Activated CD8-positive, alpha-beta T cell treated with anti-CD3 and anti-CD28 coated beads, Interleukin-2, amount 10 ng/mL, durations not matched to agents 7 days and 5 days (primary cell): ENCODE data around the gene NAPSA. TPM values are rescaled to one million over a fixed set of nuclear protein-coding genes. Genes with fewer than 3 reads are reported as not detected.
A peak's percentile ranks its signal among the peaks of the same experiment; 100 is the strongest.
"Not testable (repeated sequence)": the region's sequence is repeated elsewhere in the genome, so short reads cannot be mapped to it uniquely, and the experiment has no call there.

Experiments used
- ATAC-seq: fragments of 150-1000 bp; cut with Tn5 transposase; one replicate; pipeline ENCODE4 v1.10.0; 2021; ENCODE audit warnings: moderate library complexity
- CTCF ChIA-PET: fragments of 350-600 bp; sonication (Branson Sonifier 250); formaldehyde crosslinking; loops from one replicate; lab custom pipeline; 2021; ENCODE audit warnings: antibody characterized with exemption; lab: Charles Lee
- POLR2A ChIA-PET: fragments of 350-600 bp; sonication (Branson Sonifier 250); formaldehyde crosslinking; loops from one replicate; lab custom pipeline; 2021; ENCODE audit warnings: antibody characterized with exemption; lab: Charles Lee
- DNase-seq: peaks from one replicate; pipeline ENCODE4 v3.0.0-alpha.2; 2020
- H3K27ac Mint-ChIP-seq: one replicate; pipeline ENCODE4 v1.8.0; 2021; ENCODE audit warnings: mild to moderate bottlenecking, mixed read lengths
- H3K27me3 Mint-ChIP-seq: one replicate; pipeline ENCODE4 v1.8.0; 2021; ENCODE audit warnings: low read depth, mixed read lengths
- H3K36me3 Mint-ChIP-seq: one replicate; pipeline ENCODE4 v1.8.0; 2021; ENCODE audit warnings: low read depth, mixed read lengths
- H3K4me1 Mint-ChIP-seq: one replicate; pipeline ENCODE4 v1.8.0; 2021; ENCODE audit warnings: low read depth, mixed read lengths
- H3K4me3 Mint-ChIP-seq: one replicate; pipeline ENCODE4 v1.8.0; 2021; ENCODE audit warnings: mild to moderate bottlenecking, mixed read lengths
- H3K9me3 Mint-ChIP-seq: one replicate; pipeline ENCODE4 v1.8.0; 2022; ENCODE audit warnings: mixed read lengths; ENCODE audit not compliant: insufficient read depth
- total RNA-seq, 2 experiments: library from RNA; stranded (reverse); gene quantifications; one replicate each; pipeline ENCODE4 v1.2.3, GENCODE V29; 2021

The NAPSA gene
- total RNA-seq, 2 experiments from 2014 or later = 0.73 to 1.2 TPM

DNA sequence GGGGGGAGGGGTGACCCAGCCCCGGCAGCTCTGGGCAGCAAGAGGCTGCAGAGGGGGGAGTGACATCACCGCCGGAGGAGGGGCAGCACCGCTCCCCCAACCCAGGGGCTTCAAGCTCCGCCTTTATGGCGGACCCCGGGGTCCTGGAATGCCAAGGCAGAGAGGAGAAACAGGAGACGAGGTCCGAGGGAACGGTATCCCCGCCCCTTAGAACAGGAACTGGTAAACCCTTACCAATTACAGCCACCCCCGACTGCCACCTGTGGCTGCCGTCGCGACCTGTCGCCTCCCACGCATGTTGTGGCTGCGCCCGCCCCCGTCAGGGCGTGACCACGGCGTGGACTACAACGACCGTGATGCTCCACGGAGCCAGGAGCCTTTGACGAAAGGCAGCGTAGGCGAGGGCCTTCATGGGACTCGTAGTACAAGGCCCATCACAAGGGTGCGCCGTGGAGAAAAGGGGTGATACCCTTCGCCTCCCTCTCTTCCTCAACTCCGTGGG lies 32.2 kb downstream of the NAPSA start:
- ChIA-PET CTCF (interaction anchor here (1.4 to 2.3 kb wide), 4 partner anchors 10 to 223 kb away, joined by 3 to 9 read pairs (median 4); no protein-coding TSS in a partner anchor), POLR2A (no interaction called here)
- peak; percentile 79 for ATAC-seq
- peak; percentile 93 for DNase-seq
- H3K27ac Mint-ChIP-seq = peak overlapping the region; percentile 84
- H3K4me1 Mint-ChIP-seq = peaks cover 60% of the 10 kb centered on the region
- no peaks in the 10 kb centered on the region for H3K9me3 Mint-ChIP-seq
- peaks cover 8% of the 10 kb centered on the region for H3K36me3 Mint-ChIP-seq
- H3K4me3 Mint-ChIP-seq = peak overlapping the region; percentile 68
- peaks cover 26% of the 10 kb centered on the region for H3K27me3 Mint-ChIP-seq

DNA sequence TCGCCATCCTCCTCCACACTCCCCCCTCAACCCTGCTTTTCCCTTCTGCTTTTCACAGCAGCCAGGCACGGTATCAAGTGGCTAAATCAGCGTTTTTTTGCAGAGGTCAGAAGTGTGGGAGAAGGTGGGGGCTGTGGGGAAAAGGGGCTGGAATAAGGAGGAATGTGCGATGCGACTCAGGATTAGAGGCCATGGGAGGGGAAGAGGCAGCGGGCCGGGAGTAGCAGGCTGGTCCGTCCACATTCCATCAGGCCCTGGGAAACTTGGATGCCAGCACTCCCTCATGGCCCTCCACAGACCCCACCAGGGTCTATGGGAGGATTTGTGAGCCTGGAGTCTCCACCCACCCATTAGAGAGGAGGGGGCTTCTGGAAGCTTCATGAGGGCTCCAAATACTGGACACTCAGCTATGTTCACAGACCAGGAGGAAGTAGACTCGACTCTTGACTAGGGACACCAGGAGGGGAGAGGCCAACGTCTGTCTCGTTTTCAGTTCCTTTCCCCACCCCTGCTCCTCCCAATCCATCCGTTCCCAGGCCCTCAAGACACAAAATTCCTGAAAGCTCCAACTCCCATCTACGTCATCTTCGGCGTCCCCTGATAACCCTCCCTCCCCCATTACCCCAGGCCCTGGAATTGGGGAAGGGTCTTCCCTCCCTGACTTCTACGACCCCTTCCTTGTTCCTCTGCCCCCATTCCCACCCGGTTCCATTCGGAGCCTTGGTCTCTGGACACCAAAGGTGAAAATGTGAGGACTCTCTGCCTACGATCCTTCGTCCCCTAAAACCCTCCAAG lies 33.0 kb downstream of the NAPSA start:
- ChIA-PET POLR2A (interaction anchor here (1.2 kb wide), 1 partner anchor 25 kb away, joined by 4 read pairs; no protein-coding TSS in a partner anchor), CTCF (interaction anchor here (1.5 to 2.3 kb wide), 3 partner anchors 11 to 128 kb away, joined by 3 to 9 read pairs (median 4); no protein-coding TSS in a partner anchor)
- H3K9me3 Mint-ChIP-seq = no peaks in the 10 kb centered on the region
- ATAC-seq (no peak), DNase-seq (no peak)
- peaks cover 31% of the 10 kb centered on the region for H3K27me3 Mint-ChIP-seq
- peak overlapping the region; percentile 71 for H3K27ac Mint-ChIP-seq
- peak overlapping the region; percentile 68 for H3K4me3 Mint-ChIP-seq
- H3K4me1 Mint-ChIP-seq = peaks cover 65% of the 10 kb centered on the region
- peaks cover 13% of the 10 kb centered on the region for H3K36me3 Mint-ChIP-seq

DNA sequence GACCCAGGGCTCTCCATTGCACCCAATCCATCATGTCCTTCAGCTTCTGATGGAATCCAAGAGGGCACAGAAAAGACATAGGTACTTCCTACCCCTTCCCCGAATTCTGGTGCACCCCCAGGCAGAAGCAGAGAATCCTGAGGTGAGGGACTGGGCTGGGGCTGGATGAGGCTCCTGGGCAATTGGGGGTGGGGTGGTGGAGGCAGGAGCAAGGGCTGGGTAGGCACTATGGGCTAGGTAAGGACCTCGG lies 33.5 kb downstream of the NAPSA start:
- POLR2A ChIA-PET = interaction anchor here (1.2 kb wide), 1 partner anchor 26 kb away, joined by 4 read pairs; no protein-coding TSS in a partner anchor
- Mint-ChIP-seq H3K27me3 (peaks cover 36% of the 10 kb centered on the region), H3K9me3 (no peaks in the 10 kb centered on the region), H3K4me3 (peak overlapping the region; percentile 68), H3K36me3 (peaks cover 15% of the 10 kb centered on the region), H3K4me1 (peaks cover 70% of the 10 kb centered on the region), H3K27ac (peak overlapping the region; percentile 71)
- ATAC-seq (no peak), DNase-seq (no peak)
- CTCF ChIA-PET = no interaction called here

DNA sequence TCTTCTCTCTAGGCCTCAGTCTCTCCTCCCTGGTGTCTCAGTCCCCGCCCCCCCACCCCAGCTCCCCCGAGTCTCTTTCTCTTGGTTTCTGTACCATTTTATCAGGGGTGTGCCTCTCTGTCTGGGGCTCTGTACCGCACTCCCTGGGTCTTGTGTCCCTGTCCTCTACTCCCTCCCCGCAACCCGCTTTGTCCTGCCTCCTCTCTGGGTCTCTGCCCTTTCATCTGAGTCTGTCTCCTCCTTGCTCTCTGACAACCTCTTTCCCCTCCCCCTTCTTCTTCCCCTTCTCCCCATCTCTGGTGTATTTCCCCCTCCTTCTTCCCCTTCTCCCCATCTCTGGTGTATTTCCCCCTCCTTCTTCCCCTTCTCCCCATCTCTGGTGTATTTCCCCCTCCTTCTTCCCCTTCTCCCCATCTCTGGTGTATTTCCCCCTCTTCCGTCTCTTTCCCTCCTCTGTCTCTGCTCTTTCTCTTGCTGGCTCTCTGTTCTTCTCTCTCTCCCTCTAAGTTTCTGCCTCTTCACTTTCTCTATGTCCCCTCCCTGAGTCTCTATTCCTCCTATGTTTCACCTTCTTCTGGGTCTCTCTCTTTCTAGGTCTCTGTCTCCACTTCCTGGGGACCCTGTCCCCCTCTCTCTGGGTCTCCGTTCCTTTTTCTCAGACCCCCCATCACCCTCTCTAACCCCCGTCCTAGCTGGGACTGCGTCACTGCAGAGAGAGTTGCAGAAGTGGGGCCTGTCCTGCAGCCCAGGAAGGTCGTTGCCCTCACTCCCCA lies 34.0 kb downstream of the NAPSA start:
- H3K27me3 Mint-ChIP-seq = peaks cover 42% of the 10 kb centered on the region

DNA sequence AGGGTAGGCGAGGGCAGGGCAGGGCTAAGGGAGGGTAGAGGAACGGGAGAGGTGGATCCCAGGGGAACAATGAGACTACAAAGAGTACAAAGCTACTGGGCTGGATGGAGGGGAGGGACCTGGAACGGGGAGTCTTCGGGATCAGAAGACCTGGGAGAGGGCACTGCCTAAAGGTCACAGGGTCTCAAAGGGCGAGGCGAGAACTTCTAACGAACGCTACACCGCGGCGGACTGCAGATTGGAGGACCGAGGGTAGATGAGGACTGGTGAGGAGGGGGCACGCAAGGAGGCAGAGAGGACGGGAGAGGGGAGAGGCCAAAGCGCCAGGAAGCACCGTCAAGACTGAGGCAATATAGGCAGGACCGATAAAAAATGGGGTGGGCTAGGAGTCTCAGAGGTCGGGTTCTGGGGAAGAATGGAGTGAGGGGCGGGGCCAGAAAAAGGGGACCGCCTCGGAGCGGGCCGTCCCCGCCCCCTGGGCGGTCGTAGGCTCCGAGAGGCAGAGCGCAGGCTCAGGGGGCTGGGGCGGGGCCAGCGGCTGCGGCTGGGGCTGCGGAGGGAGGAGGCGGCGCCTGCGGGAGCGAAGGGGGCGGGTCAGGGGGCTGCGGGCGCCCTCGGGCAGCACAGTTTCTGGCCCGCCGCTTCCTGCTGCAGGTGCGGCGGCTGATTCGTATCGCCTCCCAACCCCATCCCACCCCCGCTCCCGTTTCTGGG lies 34.9 kb downstream of the NAPSA start:
- H3K36me3 Mint-ChIP-seq = peaks cover 15% of the 10 kb centered on the region
- ChIA-PET POLR2A (no interaction called here), CTCF (no interaction called here)
- DNase-seq = peak; percentile 89
- no peaks in the 10 kb centered on the region for H3K9me3 Mint-ChIP-seq
- peak overlapping the region; percentile 78 for H3K27ac Mint-ChIP-seq
- H3K4me1 Mint-ChIP-seq = peaks cover 76% of the 10 kb centered on the region
- peak overlapping the region; percentile 68 for H3K4me3 Mint-ChIP-seq
- peak; percentile 62 for ATAC-seq
- peaks cover 45% of the 10 kb centered on the region for H3K27me3 Mint-ChIP-seq

More for the DNA sequence above, 34.0 kb downstream of the NAPSA start:
- H3K4me3 Mint-ChIP-seq = peak overlapping the region; percentile 68
- peaks cover 15% of the 10 kb centered on the region for H3K36me3 Mint-ChIP-seq
- CTCF ChIA-PET = no interaction called here
- peaks cover 75% of the 10 kb centered on the region for H3K4me1 Mint-ChIP-seq
- peak overlapping the region; percentile 78 for H3K27ac Mint-ChIP-seq
- no peaks in the 10 kb centered on the region for H3K9me3 Mint-ChIP-seq
- no peak for ATAC-seq
- DNase-seq = peak; percentile 38
- POLR2A ChIA-PET = interaction anchor here (1.2 kb wide), 1 partner anchor 26 kb away, joined by 4 read pairs; no protein-coding TSS in a partner anchor

DNA sequence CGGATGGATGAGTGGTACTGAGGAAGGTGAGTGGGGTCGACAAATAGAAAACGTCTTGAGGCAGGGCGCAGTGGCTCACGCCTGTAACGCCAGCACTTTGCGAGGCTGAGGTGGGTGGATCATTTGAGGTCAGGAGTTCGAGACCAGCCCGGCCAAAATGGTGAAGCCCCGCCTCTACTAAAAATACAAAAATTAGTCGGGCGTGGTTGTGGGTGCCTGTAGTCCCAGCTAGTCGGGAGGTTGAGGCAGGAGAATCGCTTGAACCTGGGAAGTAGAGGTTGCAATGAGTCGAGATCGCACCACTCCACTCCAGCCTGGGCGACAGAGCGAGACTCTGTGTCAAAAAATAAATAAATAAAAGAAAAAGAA lies 35.5 kb downstream of the NAPSA start:
- H3K9me3 Mint-ChIP-seq, CTCF ChIA-PET, DNase-seq, POLR2A ChIA-PET, ATAC-seq: not testable (repeated sequence)
- Mint-ChIP-seq H3K36me3 (peaks cover 15% of the 10 kb centered on the region), H3K27ac (peak overlapping the region; percentile 65), H3K4me3 (peak overlapping the region; percentile 65), H3K27me3 (peaks cover 46% of the 10 kb centered on the region), H3K4me1 (peaks cover 74% of the 10 kb centered on the region)

DNA sequence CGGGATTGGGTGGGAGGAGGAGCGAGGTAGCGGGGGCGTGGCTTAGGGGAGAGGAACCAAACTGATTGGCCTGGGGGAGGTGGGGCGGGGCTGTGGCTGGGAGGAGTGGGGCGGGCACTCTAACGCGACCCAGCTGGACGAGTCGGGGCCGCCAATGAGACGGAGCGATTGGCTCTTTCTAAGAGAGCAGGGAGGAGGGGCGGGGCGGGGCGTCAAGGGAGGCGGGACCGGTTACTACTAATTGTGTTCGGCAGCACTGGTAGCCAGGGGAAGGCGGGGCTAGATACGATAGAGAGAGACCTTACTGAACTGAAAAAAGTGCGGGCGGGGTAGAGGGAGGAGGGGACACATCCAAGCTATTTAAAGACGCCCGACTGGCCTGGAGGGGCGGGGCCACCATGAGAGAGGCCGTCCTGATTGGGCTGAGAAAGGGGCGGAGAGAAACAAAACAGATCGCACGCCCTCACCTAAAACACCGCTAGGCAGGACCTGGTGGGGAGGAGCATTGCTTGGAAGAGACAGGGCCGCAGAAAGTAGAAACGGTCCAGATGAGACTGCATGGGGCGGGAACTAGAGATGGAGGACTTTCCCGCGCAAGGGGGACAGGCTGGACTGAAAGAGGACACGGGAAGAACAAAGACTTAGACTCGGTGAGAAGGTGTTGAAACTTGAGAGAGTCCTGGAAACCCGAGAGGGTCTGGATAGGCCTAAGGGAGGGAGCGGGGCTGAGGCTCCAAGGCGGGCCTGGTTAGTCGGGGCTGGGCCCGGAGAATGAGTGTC lies 36.1 kb downstream of the NAPSA start, which contains the start of gene KCNC3:
KCNC3 (minus strand) TSS at position 232 of the 780 bp plus-strand sequence. CDS start 295 bp downstream, outside the sequence.
- Mint-ChIP-seq H3K9me3 (no peaks in the 10 kb centered on the region), H3K4me1 (peaks cover 71% of the 10 kb centered on the region), H3K4me3 (peak within 1 kb of the TSS; percentile 65), H3K36me3 (peaks cover 15% of the 10 kb centered on the region), H3K27me3 (peaks cover 48% of the 10 kb centered on the region), H3K27ac (peak within 1 kb of the TSS; percentile 65)
- DNase-seq (peak; percentile 92), ATAC-seq (peak; percentile 55)
- CTCF ChIA-PET = interaction anchor here (0.6 to 1.3 kb wide), 4 partner anchors 9 to 55 kb away, joined by 3 to 7 read pairs (median 3); partner anchors contain the start of gene POLD1
- POLR2A ChIA-PET = no interaction called here

DNA sequence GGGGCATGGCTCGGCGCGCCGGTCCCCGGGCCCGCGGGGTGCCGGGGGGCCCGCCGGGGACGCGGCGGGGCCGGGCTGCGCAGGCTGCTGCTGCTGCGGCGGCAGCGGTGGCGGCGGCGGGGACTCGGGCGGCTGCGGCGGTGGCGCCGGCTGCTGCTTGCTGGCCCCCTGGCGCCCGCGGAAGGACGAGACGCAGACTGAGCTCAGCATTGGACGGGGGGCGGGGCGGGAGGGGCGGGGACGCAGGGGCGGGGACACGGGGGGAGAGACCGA lies 36.6 kb downstream of the NAPSA start:
- no peak overlapping the region for H3K4me3 Mint-ChIP-seq
- no peak overlapping the region for H3K27ac Mint-ChIP-seq
- H3K4me1 Mint-ChIP-seq = peaks cover 66% of the 10 kb centered on the region
- DNase-seq (no peak), ATAC-seq (no peak)
- CTCF ChIA-PET = interaction anchor here (0.6 to 1.3 kb wide), 4 partner anchors 9 to 55 kb away, joined by 3 to 7 read pairs (median 3); partner anchors contain the start of gene POLD1
- H3K9me3 Mint-ChIP-seq = no peaks in the 10 kb centered on the region
- H3K27me3 Mint-ChIP-seq = peaks cover 48% of the 10 kb centered on the region
- H3K36me3 Mint-ChIP-seq = peaks cover 13% of the 10 kb centered on the region
- POLR2A ChIA-PET = no interaction called here

DNA sequence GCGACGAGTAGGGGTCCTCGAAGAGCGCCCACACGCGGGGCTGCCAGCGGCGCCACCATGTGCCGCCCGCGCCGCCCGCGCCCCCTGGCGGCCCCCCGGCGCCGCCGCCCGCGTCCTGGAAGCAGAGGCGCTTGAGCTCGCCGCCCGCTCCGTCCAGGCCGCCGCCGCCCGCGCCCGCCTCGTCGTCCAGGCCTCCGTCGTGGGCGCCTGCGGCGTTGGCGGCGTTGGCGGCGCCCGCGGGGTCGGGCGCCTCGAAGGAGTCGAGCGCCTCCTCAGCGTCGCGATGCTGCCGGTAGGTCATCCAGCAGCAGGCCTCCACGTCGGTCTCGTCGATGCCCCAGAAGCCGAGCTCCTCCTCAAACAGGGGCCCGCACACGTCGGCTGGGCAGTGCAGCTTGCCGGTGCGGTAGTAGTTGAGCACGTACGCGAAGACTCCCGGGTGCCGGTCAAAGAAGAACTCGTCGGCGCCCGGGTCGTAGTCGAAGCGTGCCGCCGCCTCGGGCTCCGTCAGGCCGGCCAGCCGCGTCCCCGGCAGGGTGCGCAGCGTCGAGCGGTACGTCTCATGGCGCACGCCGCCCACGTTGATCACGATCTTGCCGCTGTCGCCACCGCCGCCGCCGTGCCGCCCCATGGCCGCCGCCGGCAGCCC lies 37.1 kb downstream of the NAPSA start:
- H3K4me3 Mint-ChIP-seq = no peak overlapping the region
- POLR2A ChIA-PET = no interaction called here
- H3K9me3 Mint-ChIP-seq = no peaks in the 10 kb centered on the region
- CTCF ChIA-PET = interaction anchor here (1.3 kb wide), 3 partner anchors 10 to 56 kb away, joined by 3 to 7 read pairs (median 3); partner anchors contain the start of gene POLD1
- no peak overlapping the region for H3K27ac Mint-ChIP-seq
- H3K27me3 Mint-ChIP-seq = peaks cover 48% of the 10 kb centered on the region
- H3K4me1 Mint-ChIP-seq = peaks cover 61% of the 10 kb centered on the region
- H3K36me3 Mint-ChIP-seq = peaks cover 13% of the 10 kb centered on the region
- no peak for ATAC-seq
- no peak for DNase-seq

DNA sequence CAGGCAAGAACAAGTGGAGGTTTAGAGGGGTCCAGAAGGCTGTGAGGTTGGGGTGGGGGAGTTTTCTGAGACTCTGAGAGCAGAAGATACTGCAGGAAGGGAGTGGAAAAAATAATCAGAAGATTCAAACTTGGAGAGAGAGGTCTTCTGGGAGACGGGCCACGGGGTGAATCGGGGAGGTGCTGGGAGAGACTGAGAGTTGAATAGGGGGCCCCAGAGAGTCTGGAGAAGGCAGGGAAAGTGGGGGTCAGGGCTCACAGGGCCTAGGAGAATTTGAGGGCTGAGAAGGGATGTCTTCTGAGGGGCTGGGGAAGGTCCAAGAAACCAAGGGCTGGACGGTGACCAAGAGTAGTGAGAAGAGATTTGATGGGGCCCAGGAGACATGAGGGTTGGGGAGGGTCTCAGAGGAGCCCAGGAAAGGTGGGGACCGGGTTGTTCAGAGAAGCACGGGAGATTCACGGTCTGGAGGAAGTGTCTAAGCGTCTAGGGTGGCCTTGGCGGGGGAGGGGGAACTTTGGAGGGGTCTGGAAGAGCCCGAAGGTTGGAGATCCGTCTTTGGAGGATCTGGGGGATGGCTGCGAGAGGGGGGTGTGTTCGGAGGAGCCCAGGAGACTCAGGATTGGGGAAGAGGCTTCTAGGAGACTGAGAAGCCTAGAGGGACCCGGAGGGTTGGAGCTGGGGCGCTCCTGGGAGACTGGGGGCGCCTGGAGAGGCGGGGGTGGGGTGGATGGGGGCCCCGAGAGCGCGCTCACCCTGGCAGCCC lies 37.8 kb downstream of the NAPSA start:
- Mint-ChIP-seq H3K9me3 (no peaks in the 10 kb centered on the region), H3K27ac (peak overlapping the region; percentile 50), H3K27me3 (peaks cover 46% of the 10 kb centered on the region), H3K4me1 (peaks cover 58% of the 10 kb centered on the region), H3K4me3 (peak overlapping the region; percentile 49), H3K36me3 (peaks cover 13% of the 10 kb centered on the region)
- no peak for ATAC-seq
- ChIA-PET POLR2A (no interaction called here), CTCF (interaction anchor here (1.3 kb wide), 1 partner anchor 57 kb away, joined by 3 read pairs; the partner anchor contains the start of gene POLD1)
- DNase-seq = no peak
